WTC11 (cell line): ENCODE data around the gene ZNF407. TPM values are rescaled to one million over a fixed set of nuclear protein-coding genes. Genes with fewer than 3 reads are reported as not detected.

Experiments
- ATAC-seq: fragments of 200-7000 bp; cut with Tn5 transposase; 2 replicates; pipeline ENCODE4 v1.10.0; 2021; ENCODE audit warnings: mild to moderate bottlenecking, moderate library complexity
- CTCF ChIA-PET: fragments of 300-600 bp; sonication (Branson Sonifier 250); formaldehyde crosslinking; loops from one replicate; lab custom pipeline; 2021; ENCODE audit warnings: antibody characterized with exemption; lab: Charles Lee
- POLR2A ChIA-PET: fragments of 350-600 bp; sonication (Branson Sonifier 250); formaldehyde crosslinking; loops from one replicate; lab custom pipeline; 2021; ENCODE audit warnings: antibody characterized with exemption; lab: Charles Lee
- DNase-seq: peaks from one replicate; pipeline ENCODE4 v3.0.0; 2021; ENCODE audit warnings: low spot score
- H3K27ac Mint-ChIP-seq: 2 replicates; pipeline ENCODE4 v1.8.0; 2021; ENCODE audit warnings: mixed read lengths
- H3K27me3 Mint-ChIP-seq: 2 replicates; pipeline ENCODE4 v1.8.0; 2021; ENCODE audit warnings: low read depth, mild to moderate bottlenecking, moderate library complexity, mixed read lengths
- H3K36me3 Mint-ChIP-seq: 2 replicates; pipeline ENCODE4 v1.8.0; 2021; ENCODE audit warnings: mixed read lengths
- H3K4me1 Mint-ChIP-seq: 2 replicates; pipeline ENCODE4 v1.8.0; 2022; ENCODE audit warnings: mixed read lengths
- H3K4me3 Mint-ChIP-seq: 2 replicates; pipeline ENCODE4 v1.8.0; 2021; ENCODE audit warnings: mild to moderate bottlenecking, moderate library complexity, mixed read lengths
- H3K9me3 Mint-ChIP-seq: 2 replicates; pipeline ENCODE4 v1.8.0; 2021; ENCODE audit warnings: mixed read lengths
- ARID4B ChIP-seq: sonication (generic); formaldehyde crosslinking; IDR thresholded peaks from 2 replicates; pipeline ENCODE4 v1.8.0; 2023; ENCODE audit warnings: missing genetic modification reagents, mild to moderate bottlenecking, borderline replicate concordance
- ATF3 ChIP-seq: sonication (generic); formaldehyde crosslinking; conservative IDR thresholded peaks from 2 replicates; pipeline ENCODE4 v1.8.1; 2022; ENCODE audit warnings: mild to moderate bottlenecking, missing genetic modification reagents
- E2F1 ChIP-seq: sonication (generic); formaldehyde crosslinking; IDR thresholded peaks from 2 replicates; pipeline ENCODE4 v1.8.0; 2022; ENCODE audit warnings: mild to moderate bottlenecking, missing genetic modification reagents
- ELF4 ChIP-seq: sonication (generic); formaldehyde crosslinking; IDR thresholded peaks from 2 replicates; pipeline ENCODE4 v1.8.1; 2022; ENCODE audit warnings: low read depth, mild to moderate bottlenecking, moderate library complexity, missing genetic modification reagents
- GRHL2 ChIP-seq: fragments of 250-450 bp; sonication (Bioruptor Pico); IDR thresholded peaks from 2 replicates; pipeline ENCODE4 v1.8.0; 2022; ENCODE audit warnings: mild to moderate bottlenecking, moderate library complexity; ENCODE audit not compliant: insufficient replicate concordance, severe bottlenecking
- HMGA2 ChIP-seq: fragments of 250-450 bp; sonication (Bioruptor Pico); IDR thresholded peaks from 2 replicates; pipeline ENCODE4 v1.4.0; 2021; ENCODE audit warnings: mild to moderate bottlenecking, moderate library complexity
- JUN ChIP-seq: sonication (generic); formaldehyde crosslinking; IDR thresholded peaks from 2 replicates; pipeline ENCODE4 v1.8.0; 2023; ENCODE audit warnings: mild to moderate bottlenecking, missing genetic modification reagents
- MYBL2 ChIP-seq: sonication (generic); formaldehyde crosslinking; IDR thresholded peaks from 2 replicates; pipeline ENCODE4 v1.8.1; 2023; ENCODE audit warnings: mild to moderate bottlenecking, moderate library complexity, missing genetic modification reagents
- NR1H2 ChIP-seq: sonication (generic); formaldehyde crosslinking; IDR thresholded peaks from 2 replicates; pipeline ENCODE4 v1.9.0; 2021; ENCODE audit warnings: mild to moderate bottlenecking, moderate library complexity, missing genetic modification reagents
- NR2C2 ChIP-seq: sonication (generic); formaldehyde crosslinking; IDR thresholded peaks from 2 replicates; pipeline ENCODE4 v1.8.0; 2022; ENCODE audit warnings: mild to moderate bottlenecking, missing genetic modification reagents
- PRDM15 ChIP-seq: sonication (generic); formaldehyde crosslinking; IDR thresholded peaks from 2 replicates; pipeline ENCODE4 v1.8.0; 2022; ENCODE audit warnings: missing genetic modification reagents
- RORB ChIP-seq: fragments of 250-450 bp; sonication (Bioruptor Pico); IDR thresholded peaks from 2 replicates; pipeline ENCODE4 v1.9.0; 2021; ENCODE audit warnings: mild to moderate bottlenecking
- SMAD3 ChIP-seq: sonication (generic); formaldehyde crosslinking; IDR thresholded peaks from 2 replicates; pipeline ENCODE4 v1.8.0; 2022; ENCODE audit warnings: missing genetic modification reagents, mild to moderate bottlenecking, borderline replicate concordance
- TEAD1 ChIP-seq: sonication (generic); formaldehyde crosslinking; IDR thresholded peaks from 2 replicates; pipeline ENCODE4 v1.8.0; 2022; ENCODE audit warnings: mild to moderate bottlenecking, missing genetic modification reagents
- ZNF232 ChIP-seq: sonication (generic); formaldehyde crosslinking; IDR thresholded peaks from 2 replicates; pipeline ENCODE4 v1.8.0; 2022; ENCODE audit warnings: mild to moderate bottlenecking, missing genetic modification reagents
- ZNF263 ChIP-seq: sonication (generic); formaldehyde crosslinking; IDR thresholded peaks from 2 replicates; pipeline ENCODE4 v1.8.1; 2022; ENCODE audit warnings: low read depth, mild to moderate bottlenecking, moderate library complexity, missing genetic modification reagents
- ZNF281 ChIP-seq: sonication (generic); formaldehyde crosslinking; IDR thresholded peaks from 2 replicates; pipeline ENCODE4 v1.8.0; 2023; ENCODE audit warnings: mild to moderate bottlenecking, missing genetic modification reagents
- ZSCAN18 ChIP-seq: fragments of 250-450 bp; sonication (Bioruptor Pico); IDR thresholded peaks from 2 replicates; pipeline ENCODE4 v2.1.2; 2022; ENCODE audit warnings: mild to moderate bottlenecking, moderate library complexity
- total RNA-seq: library from RNA; stranded (reverse); gene quantifications from 3 replicates; pipeline ENCODE4 v1.2.3, GENCODE V29; 2021

The ZNF407 gene
- total RNA-seq, 1 experiment from 2014 or later: 6.5 TPM

- Mint-ChIP-seq H3K36me3 (no peaks in the 10 kb centered on the region), H3K27ac (0 out of 2 replicates have a peak overlapping the region, but pooled peaks have one; percentile 34), H3K4me3 (no peak overlapping the region), H3K9me3 (no peaks in the 10 kb centered on the region), H3K27me3 (no peaks in the 10 kb centered on the region), H3K4me1 (no peaks in the 10 kb centered on the region)
- no peak for DNase-seq
- ChIA-PET CTCF (no interaction called here), POLR2A (interaction anchor here (0.7 kb wide), 1 partner anchor 294 kb away, joined by 6 read pairs; no protein-coding TSS in a partner anchor)
- ATAC-seq: no peak
- TF ChIP-seq RORB (CRISPR knock-in tag) (no peak), SMAD3 (CRISPR knock-in tag) (no peak), ZSCAN18 (CRISPR knock-in tag) (no peak), PRDM15 (CRISPR knock-in tag) (no peak), GRHL2 (CRISPR knock-in tag) (no peak), ATF3 (CRISPR knock-in tag) (no peak), ZNF281 (no peak), ZNF232 (no peak), ZNF263 (CRISPR knock-in tag) (no peak), MYBL2 (CRISPR knock-in tag) (no peak), HMGA2 (CRISPR knock-in tag) (no peak)
Measured at GRCh38 chr18:75065251-75066000, 467.8 kb downstream of the ZNF407 start.

GRCh38 chr18:75066021-75066880, 468.6 kb downstream of the ZNF407 start:
- H3K4me3 Mint-ChIP-seq: no peak overlapping the region
- ChIA-PET POLR2A (interaction anchor here (0.7 kb wide), 1 partner anchor 293 kb away, joined by 6 read pairs; no protein-coding TSS in a partner anchor), CTCF (no interaction called here)
- H3K27me3 Mint-ChIP-seq: no peaks in the 10 kb centered on the region
- H3K4me1 Mint-ChIP-seq: peaks cover 4% of the 10 kb centered on the region; the same call in 1 of the 2 replicates
- no peak overlapping the region for H3K27ac Mint-ChIP-seq
- DNase-seq (no peak), ATAC-seq (no peak)
- H3K36me3 Mint-ChIP-seq: no peaks in the 10 kb centered on the region
- no peaks in the 10 kb centered on the region for H3K9me3 Mint-ChIP-seq
- TF ChIP-seq NR1H2 (CRISPR knock-in tag): no peak
- no peak for TF ChIP-seq ARID4B
- no peak for TF ChIP-seq ZNF232
- TF ChIP-seq JUN (CRISPR knock-in tag): no peak
- TF ChIP-seq ELF4 (CRISPR knock-in tag): no peak
- TF ChIP-seq TEAD1 (CRISPR knock-in tag): no peak
- TF ChIP-seq NR2C2 (CRISPR knock-in tag): no peak
- no peak for TF ChIP-seq E2F1 (CRISPR knock-in tag)
